GM18907 (cell line): ENCODE results near the gene AANAT.
A peak's percentile ranks its signal among the peaks of the same experiment; 100 is the strongest.

Experiments used
- ATAC-seq: cut with Tn5 transposase; IDR thresholded peaks from one replicate; pipeline ENCODE4 v1.9.1; 2021; ENCODE audit warnings: mild to moderate bottlenecking, moderate library complexity; ENCODE audit not compliant: unreplicated experiment

AANAT gene

GRCh38 chr17:76467809-76468633 lies 618 bp downstream of the AANAT start:
- no peak for ATAC-seq

- no peak for ATAC-seq
Measured at GRCh38 chr17:76468634-76469010, 1.2 kb downstream of the AANAT start.

GRCh38 chr17:76469076-76469990 lies 1.9 kb downstream of the AANAT start:
- no peak for ATAC-seq

- no peak for ATAC-seq
Measured at GRCh38 chr17:76469991-76470739, 2.8 kb downstream of the AANAT start.

- ATAC-seq = no peak
Measured at GRCh38 chr17:76471498-76472257, 4.3 kb downstream of the AANAT start.

- ATAC-seq = no peak
Measured at GRCh38 chr17:76472258-76472645, 4.8 kb downstream of the AANAT start.

GRCh38 chr17:76472726-76473125 lies 5.3 kb downstream of the AANAT start:
- no peak for ATAC-seq

GRCh38 chr17:76473541-76473985 lies 6.2 kb downstream of the AANAT start:
- no peak for ATAC-seq

GRCh38 chr17:76474238-76474637 lies 6.8 kb downstream of the AANAT start:
- ATAC-seq = no peak

GRCh38 chr17:76474894-76475293 lies 7.5 kb downstream of the AANAT start:
- ATAC-seq = no peak

- ATAC-seq = no peak
Measured at GRCh38 chr17:76475302-76475701, 7.9 kb downstream of the AANAT start.

GRCh38 chr17:76476736-76477135 lies 9.3 kb downstream of the AANAT start:
- ATAC-seq = no peak

GRCh38 chr17:76477576-76477975 lies 10.2 kb downstream of the AANAT start:
- no peak for ATAC-seq

- ATAC-seq = no peak
Measured at GRCh38 chr17:76478097-76478496, 10.7 kb downstream of the AANAT start.

GRCh38 chr17:76478730-76479514 lies 11.5 kb downstream of the AANAT start:
- no peak for ATAC-seq

GRCh38 chr17:76479515-76480060 lies 12.2 kb downstream of the AANAT start:
- ATAC-seq = no peak

GRCh38 chr17:76480632-76481031 lies 13.2 kb downstream of the AANAT start:
- ATAC-seq = peak; percentile 3

- peak; percentile 61 for ATAC-seq
Measured at GRCh38 chr17:76481071-76481655, 13.8 kb downstream of the AANAT start.

- ATAC-seq = no peak
Measured at GRCh38 chr17:76484228-76484725, 16.9 kb downstream of the AANAT start.
